Measurements from ENCODE around the gene PFN2.
"Not testable (repeated sequence)": the region's sequence is repeated elsewhere in the genome, so short reads cannot be mapped to it uniquely, and the experiment has no call there.

Gene PFN2

GRCh38 chr3:149967086-149967685 is 3.5 kb downstream of the PFN2 start:
- no peak for DNase-seq

GRCh38 chr3:149965278-149965677 is 5.4 kb downstream of the PFN2 start:
- no peak for DNase-seq

GRCh38 chr3:149964291-149964690 is 6.4 kb downstream of the PFN2 start:
- no peak for DNase-seq

GRCh38 chr3:149963485-149963884 is 7.2 kb downstream of the PFN2 start:
- no peak for DNase-seq

- no peak for DNase-seq
These were observed 11.3 kb downstream of the PFN2 start for GRCh38 chr3:149959443-149959842.

GRCh38 chr3:149958171-149958796 is 12.4 kb downstream of the PFN2 start:
- no peak for DNase-seq

GRCh38 chr3:149957361-149958125 is 13.2 kb downstream of the PFN2 start:
- DNase-seq, result no peak

GRCh38 chr3:149955449-149955848 is 15.2 kb downstream of the PFN2 start:
- DNase-seq, result no peak

GRCh38 chr3:149954812-149955211 is 15.9 kb downstream of the PFN2 start:
- no peak for DNase-seq

- no peak for DNase-seq
These were observed 21.5 kb downstream of the PFN2 start for GRCh38 chr3:149949181-149949580.

- no peak for DNase-seq
These were observed 23.5 kb downstream of the PFN2 start for GRCh38 chr3:149947231-149947630.

- DNase-seq, result not testable (repeated sequence)
These were observed 26.7 kb downstream of the PFN2 start for GRCh38 chr3:149943966-149944365.

- no peak for DNase-seq
These were observed 28.3 kb downstream of the PFN2 start for GRCh38 chr3:149942409-149942808.

GRCh38 chr3:149941946-149942345 is 28.7 kb downstream of the PFN2 start:
- DNase-seq, result no peak

GRCh38 chr3:149941186-149941585 is 29.5 kb downstream of the PFN2 start:
- no peak for DNase-seq

GRCh38 chr3:149938392-149939055 is 32.2 kb downstream of the PFN2 start:
- not testable (repeated sequence) for DNase-seq

GRCh38 chr3:149936812-149937230 is 33.9 kb downstream of the PFN2 start:
- DNase-seq, result no peak

- no peak for DNase-seq
These were observed 36.2 kb downstream of the PFN2 start for GRCh38 chr3:149934524-149934923.

GRCh38 chr3:149933858-149934257 is 36.8 kb downstream of the PFN2 start:
- DNase-seq, result no peak

GRCh38 chr3:149933008-149933407 is 37.7 kb downstream of the PFN2 start:
- no peak for DNase-seq

- no peak for DNase-seq
These were observed 50.6 kb downstream of the PFN2 start for GRCh38 chr3:149920119-149920518.

- no peak for DNase-seq
These were observed 51.2 kb downstream of the PFN2 start for GRCh38 chr3:149919509-149919908.

- DNase-seq, result no peak
These were observed 53.5 kb downstream of the PFN2 start for GRCh38 chr3:149917124-149917667.
